ENCODE measurements around the gene DCAF17.
"Not testable (repeated sequence)": the region's sequence is repeated elsewhere in the genome, so short reads cannot be mapped to it uniquely, and the experiment has no call there.

GRCh38 chr2:171497664-171498063 is 63.6 kb downstream of the DCAF17 start:
- not testable (repeated sequence) for TF ChIP-seq POLR2A (IDR thresholded peaks at IDR 0.05; ENCODE audit: low read length); GATA1 (IDR thresholded peaks at IDR 0.05; ENCODE audit: low read depth, low read length)

Measured in erythroblast (primary cell).